HG03108 (cell line): Measurements from ENCODE around the gene SLC50A1.

Experiments
- ATAC-seq: cut with Tn5 transposase; IDR thresholded peaks from one replicate; pipeline ENCODE4 v1.9.1; 2021; ENCODE audit warnings: moderate library complexity; ENCODE audit not compliant: unreplicated experiment

SLC50A1 gene

DNA sequence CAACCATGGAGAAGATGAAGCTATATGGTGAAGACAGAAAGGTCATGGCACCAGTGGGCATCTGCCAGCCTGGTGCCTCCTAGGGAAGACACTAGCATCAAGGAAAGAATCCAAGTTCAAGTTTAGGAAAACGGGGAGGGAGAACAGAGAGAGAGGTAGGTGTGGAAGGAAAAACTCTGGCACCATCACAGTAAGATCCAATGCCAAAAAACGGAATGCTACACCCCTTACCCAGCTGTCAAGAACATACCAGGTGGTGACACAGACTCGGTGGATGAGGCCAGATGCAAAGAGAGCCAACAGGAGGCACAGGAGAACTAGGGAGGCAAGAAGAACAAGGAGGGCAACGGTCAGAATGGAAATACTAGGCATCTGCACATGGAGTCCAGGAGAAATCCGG, 33.9 kb downstream of the SLC50A1 start:
- ATAC-seq, result no peak

DNA sequence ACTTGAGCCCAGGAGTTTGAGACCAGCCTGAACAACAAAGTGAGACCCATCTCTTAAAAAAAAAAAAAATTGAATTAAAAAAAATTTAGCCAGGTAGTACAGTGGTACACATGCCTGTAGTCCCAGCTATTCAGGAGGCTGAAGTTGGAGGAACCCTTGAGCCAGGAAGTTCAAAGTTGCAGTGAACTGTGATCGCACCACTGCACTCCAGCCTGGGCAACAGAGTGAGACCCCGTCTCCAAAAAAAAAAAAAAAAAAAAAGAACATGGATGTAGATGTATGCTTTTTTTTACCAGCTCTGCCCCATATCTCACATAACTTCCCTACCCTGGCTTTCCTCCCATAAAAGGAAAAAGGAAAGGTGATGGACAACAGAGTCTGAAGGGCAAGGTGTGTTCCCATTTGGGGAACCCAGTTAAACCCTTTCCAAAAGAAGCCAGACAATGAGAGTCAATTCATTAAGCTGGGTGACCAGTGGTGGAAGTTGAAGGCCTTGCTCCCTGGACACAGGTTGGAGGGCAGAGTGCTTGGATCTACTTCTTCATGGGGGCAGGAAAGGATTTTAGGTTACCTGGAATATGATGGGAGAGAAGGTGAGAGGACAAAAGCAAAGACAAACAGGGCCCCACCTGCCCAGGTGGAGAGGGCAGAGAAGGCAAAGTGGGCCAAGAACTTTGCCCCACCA, 34.6 kb downstream of the SLC50A1 start:
- ATAC-seq, result no peak

- ATAC-seq, result no peak
Observed at GRCh38 chr1:155170806-155171205, 35.2 kb downstream of the SLC50A1 start.

DNA sequence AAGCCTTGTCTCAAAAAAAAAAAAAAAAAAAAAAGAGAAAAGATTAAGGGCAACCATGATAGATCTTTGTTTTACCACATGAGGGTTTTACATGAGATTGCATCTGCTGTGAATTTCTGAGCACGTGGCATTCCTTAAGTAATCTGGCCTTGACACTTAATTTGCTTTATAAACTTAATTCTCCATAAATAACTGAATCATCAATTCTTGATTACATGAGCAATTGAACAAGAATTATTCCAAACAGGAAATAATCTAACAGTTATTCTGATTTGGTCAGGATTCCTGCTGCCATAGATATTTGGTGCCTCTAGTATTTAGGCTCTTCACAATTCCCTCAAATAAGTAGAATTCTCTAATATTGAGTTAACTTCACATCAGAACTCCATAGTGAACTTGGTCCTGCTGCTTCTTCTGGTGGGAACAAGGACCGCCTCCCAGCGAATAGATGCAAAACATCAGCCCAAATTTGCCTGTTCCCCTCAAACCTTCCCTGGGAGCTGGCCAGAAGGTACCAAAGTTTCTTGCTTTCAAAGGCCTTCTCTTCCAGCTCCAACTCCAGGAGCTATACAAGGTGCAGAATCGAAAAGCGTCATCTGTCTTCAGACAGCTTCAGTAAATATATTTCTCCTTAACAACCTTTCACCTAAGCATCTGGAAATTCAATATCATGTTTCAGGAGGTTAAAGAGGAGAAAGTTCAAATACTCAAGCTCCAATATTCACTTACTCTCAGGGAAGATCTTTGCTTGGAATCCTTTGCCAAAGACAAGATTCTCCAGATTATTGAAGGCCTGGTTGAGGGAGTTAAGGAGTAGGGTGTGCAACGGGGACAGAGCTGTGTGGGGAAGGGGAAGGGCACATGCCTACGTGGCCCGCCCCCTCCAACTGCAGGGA, 36.4 kb downstream of the SLC50A1 start:
- ATAC-seq, result no peak

- ATAC-seq, result peak; percentile 55
Observed at GRCh38 chr1:155172732-155173477, 37.3 kb downstream of the SLC50A1 start, which contains the start of gene KRTCAP2. KRTCAP2 (minus strand) TSS chr1:155173304; CDS start chr1:155173224, 80 bp downstream.

DNA sequence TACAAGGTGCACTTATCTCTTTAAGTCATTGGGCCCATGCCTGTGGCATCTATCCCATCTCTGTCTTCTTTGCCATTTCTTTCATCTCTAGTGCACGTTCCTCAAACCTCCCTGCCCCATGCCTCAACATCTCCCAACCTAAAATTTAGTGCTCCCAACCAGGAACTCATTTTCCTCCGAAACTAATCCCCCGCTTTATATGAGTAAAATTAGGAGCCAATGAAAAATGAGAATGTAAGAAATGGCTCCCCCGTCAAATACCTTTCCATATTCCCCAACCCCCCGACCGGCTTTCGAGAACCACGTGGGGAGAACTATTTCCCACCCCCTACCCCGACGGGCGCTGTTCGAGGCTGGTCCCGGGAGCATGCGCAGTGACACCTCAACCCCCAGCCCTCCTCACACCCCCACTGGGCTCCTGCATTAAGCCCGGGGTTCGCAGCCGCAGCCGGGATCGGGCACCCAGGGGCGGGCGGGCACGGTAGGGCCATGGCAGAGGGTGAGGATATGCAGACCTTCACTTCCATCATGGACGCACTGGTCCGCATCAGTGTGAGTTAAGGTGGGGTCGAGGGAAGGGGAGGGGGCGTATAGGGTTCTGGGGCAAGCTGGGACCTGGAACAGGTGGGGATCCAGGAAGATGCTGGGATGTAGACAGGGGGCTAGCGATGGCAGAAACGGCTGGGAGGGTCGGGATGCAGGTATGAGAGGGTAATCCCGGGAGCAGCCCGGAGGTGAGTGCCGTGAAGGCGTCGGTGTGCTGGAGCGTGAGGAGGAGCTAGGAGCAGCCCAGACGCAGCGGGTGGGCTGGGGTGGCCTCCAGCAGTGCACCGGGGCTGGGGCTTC, 38.0 kb downstream of the SLC50A1 start, which contains the start of gene TRIM46:
TSS of gene TRIM46 (plus strand) at position 372 of the 846 bp plus-strand sequence. CDS start at position 490, 118 bp downstream.
- no peak for ATAC-seq

- ATAC-seq, result no peak
Observed at GRCh38 chr1:155174324-155175280, 39.0 kb downstream of the SLC50A1 start.

DNA sequence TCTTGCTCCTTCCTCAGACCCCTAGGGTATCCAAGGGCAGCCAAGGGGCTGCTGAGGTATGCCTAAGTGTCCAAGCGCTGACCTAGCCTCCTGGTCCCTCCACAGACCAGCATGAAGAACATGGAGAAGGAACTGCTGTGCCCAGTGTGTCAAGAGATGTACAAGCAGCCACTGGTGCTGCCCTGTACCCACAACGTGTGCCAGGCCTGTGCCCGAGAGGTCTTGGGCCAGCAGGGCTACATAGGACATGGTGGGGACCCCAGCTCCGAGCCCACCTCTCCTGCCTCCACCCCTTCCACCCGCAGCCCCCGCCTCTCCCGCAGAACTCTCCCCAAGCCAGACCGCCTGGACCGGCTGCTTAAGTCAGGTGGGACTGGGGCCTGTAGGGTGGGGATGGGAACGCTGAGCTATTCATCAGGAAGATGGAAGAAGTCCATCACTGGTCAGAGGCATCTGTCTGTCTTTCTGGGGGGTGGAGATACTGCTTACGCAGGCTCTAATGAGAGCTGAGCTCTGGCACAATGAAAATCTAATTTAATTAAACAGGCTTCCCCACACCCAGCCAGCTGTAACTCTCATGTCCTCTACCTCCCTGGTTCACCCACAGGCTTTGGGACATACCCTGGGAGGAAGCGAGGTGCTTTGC, 39.8 kb downstream of the SLC50A1 start:
- no peak for ATAC-seq

DNA sequence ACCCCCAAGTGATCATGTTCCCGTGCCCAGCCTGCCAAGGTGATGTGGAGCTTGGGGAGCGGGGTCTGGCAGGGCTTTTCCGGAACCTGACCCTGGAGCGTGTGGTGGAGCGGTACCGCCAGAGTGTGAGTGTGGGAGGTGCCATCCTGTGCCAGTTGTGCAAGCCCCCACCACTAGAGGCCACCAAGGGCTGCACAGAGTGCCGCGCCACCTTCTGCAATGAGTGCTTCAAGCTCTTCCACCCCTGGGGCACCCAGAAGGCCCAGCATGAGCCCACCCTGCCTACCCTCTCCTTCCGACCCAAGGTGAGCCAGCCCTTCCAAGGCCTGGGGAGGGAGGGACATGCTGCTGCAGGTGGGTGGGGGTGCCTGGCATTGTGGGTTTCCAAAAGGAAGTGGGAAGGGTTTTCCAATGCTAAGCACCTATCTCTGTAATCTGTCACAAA, 40.3 kb downstream of the SLC50A1 start:
- no peak for ATAC-seq

GRCh38 chr1:155176544-155177071, 41.0 kb downstream of the SLC50A1 start:
- ATAC-seq, result no peak

- no peak for ATAC-seq
Observed at GRCh38 chr1:155177192-155177917, 41.7 kb downstream of the SLC50A1 start.

DNA sequence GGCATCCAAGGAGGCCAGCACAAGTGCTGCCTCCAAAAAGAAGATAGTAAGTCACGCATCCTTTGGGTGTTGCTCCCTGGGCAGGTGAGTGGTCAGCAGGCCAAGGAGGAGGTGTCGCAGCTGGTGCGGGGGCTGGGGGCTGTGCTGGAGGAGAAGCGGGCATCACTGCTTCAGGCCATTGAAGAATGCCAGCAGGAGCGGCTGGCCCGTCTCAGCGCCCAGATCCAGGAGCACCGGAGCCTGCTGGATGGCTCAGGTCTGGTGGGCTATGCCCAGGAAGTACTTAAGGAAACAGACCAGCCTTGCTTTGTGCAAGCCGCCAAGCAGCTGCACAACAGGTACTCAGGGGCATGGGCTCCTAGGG, 42.2 kb downstream of the SLC50A1 start:
- no peak for ATAC-seq

GRCh38 chr1:155178441-155179111, 42.9 kb downstream of the SLC50A1 start:
- no peak for ATAC-seq

DNA sequence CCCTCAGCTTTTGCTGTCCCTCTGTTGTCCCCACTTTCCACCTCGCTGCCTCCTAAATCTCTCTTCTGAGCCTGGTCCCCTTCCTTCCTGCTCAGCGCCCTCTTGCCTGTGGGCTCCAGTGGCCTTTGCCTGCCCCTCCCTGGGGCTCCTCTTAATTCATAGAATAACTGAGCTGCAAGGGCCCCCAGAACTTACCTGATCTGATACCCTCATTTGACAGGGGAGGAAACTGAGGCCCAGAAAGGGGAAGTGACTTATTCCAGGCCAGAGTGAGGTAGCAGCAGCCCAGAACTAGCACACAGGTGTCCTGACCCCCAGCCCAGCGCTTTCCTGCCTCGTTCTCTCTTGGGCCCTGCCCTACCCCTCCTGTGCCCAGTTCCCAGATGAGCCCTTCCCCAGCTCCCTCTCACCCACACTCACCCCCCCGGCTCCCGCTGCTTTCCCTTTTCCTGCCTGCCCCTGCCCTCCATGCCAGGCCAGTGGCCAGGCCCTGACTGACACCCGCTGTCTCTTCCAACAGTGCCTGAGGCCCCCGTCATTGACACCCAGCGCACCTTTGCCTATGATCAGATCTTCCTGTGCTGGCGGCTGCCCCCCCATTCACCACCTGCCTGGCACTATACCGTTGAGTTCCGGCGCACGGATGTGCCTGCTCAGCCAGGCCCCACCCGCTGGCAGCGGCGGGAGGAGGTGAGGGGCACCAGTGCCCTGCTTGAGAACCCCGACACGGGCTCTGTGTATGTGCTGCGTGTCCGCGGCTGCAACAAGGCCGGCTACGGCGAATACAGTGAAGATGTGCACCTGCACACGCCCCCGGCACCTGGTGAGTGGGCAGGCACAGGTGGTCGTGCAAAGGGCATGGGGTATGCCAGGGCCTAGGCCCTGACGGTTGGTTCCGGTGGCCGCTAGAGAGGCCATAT, 43.7 kb downstream of the SLC50A1 start:
- ATAC-seq, result no peak

DNA sequence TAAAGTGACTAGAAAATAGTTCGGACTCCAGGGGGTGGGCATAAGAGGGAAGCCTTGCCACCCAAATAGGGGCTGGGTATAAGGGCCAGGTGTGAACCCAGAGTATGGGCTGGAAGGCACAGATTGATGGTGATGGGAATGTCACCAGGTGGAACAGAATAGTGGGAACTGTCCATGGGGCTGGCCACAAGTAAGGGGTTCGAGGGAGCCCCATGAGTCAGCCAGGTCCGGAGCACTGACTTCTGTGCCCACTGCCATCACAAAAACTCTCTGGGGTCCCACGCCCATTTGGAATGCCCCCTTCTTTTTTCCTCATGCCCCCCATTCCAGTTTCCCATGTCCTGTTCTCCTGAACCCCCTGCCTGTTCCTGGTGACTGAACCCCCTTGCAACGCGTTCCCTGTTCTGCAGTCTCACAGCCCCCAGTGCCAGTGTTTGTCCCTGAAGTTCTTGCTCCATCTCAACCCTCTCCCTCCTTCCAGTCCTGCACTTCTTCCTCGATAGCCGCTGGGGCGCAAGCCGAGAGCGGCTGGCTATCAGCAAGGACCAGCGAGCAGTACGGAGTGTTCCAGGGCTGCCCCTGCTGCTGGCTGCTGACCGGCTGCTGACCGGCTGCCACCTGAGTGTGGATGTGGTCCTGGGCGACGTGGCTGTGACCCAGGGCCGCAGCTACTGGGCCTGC, 45.9 kb downstream of the SLC50A1 start:
- ATAC-seq, result no peak
